Bronchial epithelial cell (primary cell): ENCODE measurements around the gene TMEM255B. TPM values are rescaled to one million over a fixed set of nuclear protein-coding genes. Genes with fewer than 3 reads are reported as not detected.
"Not testable (repeated sequence)": the region's sequence is repeated elsewhere in the genome, so short reads cannot be mapped to it uniquely, and the experiment has no call there.

Experiments used
- DNase-seq: peaks from one replicate; pipeline ENCODE4 v3.0.0-alpha.2; 2010; ENCODE audit warnings: low read depth
- FAIRE-seq: peaks from 2 replicates; lab custom pipeline; 2011; peaks lifted over from hg19 to GRCh38; lab: Jason Lieb, UNC
- H3K27me3 ChIP-seq: 2 replicates; pipeline ENCODE4 v1.5.1; 2011; ENCODE audit warnings: low read length; ENCODE audit not compliant: control insufficient read depth, insufficient read depth
- H3K36me3 ChIP-seq: 2 replicates; pipeline ENCODE4 v1.5.1; 2011; ENCODE audit warnings: low read length; ENCODE audit not compliant: control insufficient read depth, insufficient read depth
- H3K4me3 ChIP-seq: 2 replicates; pipeline ENCODE4 v1.5.1; 2011; ENCODE audit warnings: mild to moderate bottlenecking, low read depth, low read length, control low read depth
- total RNA-seq: library from RNA; depleted of rRNA; stranded (reverse); fragments of >200 nt; gene quantifications from 2 replicates; pipeline ENCODE4 v1.2.1, GENCODE V29; 2014
- TF ChIP-seq, protein P1 (sequence below): IDR thresholded peaks from 2 replicates; pipeline ENCODE4 v1.5.1; 2011; ENCODE audit warnings: mild to moderate bottlenecking, moderate library complexity, low read length, control low read depth, inconsistent platforms; ENCODE audit not compliant: insufficient read depth, severe bottlenecking

The TMEM255B gene
- total RNA-seq, 1 donor from 2014 or later = 5.3 TPM

- H3K27me3 ChIP-seq = no peaks in the 10 kb centered on the region
- TF ChIP-seq, protein P1, sequence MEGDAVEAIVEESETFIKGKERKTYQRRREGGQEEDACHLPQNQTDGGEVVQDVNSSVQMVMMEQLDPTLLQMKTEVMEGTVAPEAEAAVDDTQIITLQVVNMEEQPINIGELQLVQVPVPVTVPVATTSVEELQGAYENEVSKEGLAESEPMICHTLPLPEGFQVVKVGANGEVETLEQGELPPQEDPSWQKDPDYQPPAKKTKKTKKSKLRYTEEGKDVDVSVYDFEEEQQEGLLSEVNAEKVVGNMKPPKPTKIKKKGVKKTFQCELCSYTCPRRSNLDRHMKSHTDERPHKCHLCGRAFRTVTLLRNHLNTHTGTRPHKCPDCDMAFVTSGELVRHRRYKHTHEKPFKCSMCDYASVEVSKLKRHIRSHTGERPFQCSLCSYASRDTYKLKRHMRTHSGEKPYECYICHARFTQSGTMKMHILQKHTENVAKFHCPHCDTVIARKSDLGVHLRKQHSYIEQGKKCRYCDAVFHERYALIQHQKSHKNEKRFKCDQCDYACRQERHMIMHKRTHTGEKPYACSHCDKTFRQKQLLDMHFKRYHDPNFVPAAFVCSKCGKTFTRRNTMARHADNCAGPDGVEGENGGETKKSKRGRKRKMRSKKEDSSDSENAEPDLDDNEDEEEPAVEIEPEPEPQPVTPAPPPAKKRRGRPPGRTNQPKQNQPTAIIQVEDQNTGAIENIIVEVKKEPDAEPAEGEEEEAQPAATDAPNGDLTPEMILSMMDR = no peak
- no peak for DNase-seq
- no peak for FAIRE-seq
- H3K4me3 ChIP-seq = no peak overlapping the region
- H3K36me3 ChIP-seq = no peaks in the 10 kb centered on the region
These were observed 14.6 kb upstream of the TMEM255B start for GRCh38 chr13:113744197-113745000.

- no peak overlapping the region for H3K4me3 ChIP-seq
- no peak for DNase-seq
- no peaks in the 10 kb centered on the region for H3K27me3 ChIP-seq
- no peaks in the 10 kb centered on the region for H3K36me3 ChIP-seq
- TF ChIP-seq, protein P1 = no peak
- no peak for FAIRE-seq
These were observed 14.0 kb upstream of the TMEM255B start for GRCh38 chr13:113745059-113745458.

GRCh38 chr13:113745500-113746142, 13.4 kb upstream of the TMEM255B start:
- not testable (repeated sequence) for DNase-seq, FAIRE-seq, H3K27me3 ChIP-seq, H3K4me3 ChIP-seq, H3K36me3 ChIP-seq

DNA sequence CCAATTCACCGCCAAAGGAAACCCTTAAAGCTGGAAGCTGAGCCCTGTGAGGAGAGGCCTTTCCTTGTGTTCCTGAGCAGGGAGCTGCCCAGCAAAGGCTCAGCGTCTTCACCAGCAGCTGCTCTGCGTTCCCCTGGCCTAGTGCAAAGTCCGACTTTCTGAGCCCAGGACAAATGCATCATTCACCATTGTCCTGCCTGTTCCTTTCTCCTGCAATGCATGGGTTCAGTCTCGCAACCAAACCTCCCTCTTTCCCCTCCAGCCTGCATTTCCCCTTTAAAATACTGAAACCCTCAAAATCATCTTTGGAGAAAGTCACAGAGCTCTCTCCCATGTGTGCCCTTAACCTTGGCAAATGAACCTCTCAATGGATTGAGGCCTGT, 12.9 kb upstream of the TMEM255B start:
- Histone ChIP-seq H3K4me3 (no peak overlapping the region), H3K36me3 (no peaks in the 10 kb centered on the region), H3K27me3 (no peaks in the 10 kb centered on the region)
- FAIRE-seq = no peak
- TF ChIP-seq, protein P1 = no peak
- DNase-seq = no peak

DNA sequence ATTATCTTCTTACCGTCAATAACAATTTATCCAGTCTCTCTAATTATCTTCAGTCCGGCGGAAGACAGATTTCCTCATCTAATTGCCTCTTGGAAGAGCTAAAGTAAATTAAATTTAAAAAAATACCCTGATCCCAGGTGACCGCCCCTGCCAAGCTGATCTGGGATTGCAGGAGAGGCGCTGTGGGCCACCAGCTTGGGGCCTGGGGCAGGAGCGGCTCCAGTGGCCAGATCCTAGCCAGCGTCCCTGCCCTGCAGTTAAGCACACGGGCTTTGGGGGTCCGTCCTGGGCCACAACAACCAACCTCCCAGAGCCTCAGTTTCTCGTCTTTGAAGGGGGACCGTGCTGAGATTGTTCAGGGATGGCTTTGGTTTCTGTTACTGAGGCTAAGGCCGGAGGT, 12.4 kb upstream of the TMEM255B start:
- no peak overlapping the region for H3K4me3 ChIP-seq
- H3K36me3 ChIP-seq = no peaks in the 10 kb centered on the region
- no peaks in the 10 kb centered on the region for H3K27me3 ChIP-seq
- no peak for DNase-seq
- FAIRE-seq = no peak
- TF ChIP-seq, protein P1 = no peak

DNA sequence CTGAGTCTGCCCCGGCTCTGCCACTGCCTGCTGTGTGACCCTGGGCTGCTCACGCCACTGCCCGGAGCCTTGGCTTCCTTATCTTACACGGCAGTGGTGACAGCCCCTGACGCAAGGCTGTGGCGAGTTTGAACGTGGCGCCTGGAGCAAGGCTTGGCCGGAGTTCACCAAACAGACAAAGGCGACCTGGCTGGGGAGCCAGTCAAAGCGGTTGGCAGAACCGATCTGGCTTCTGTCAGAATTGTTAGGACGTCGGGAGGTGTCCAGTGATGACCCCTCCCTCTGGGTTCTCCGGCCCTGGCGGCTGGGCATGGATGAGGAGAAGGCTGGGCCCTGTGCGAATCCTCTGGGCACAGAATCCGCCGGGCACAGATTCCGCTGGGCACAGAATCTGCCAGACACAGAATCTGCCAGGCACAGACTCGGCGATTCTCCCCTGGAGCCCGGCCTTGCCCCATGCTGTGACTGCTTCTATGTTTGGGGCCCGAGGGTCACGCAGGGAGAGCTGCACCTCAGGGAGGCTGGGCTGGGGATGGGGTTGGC, 11.7 kb upstream of the TMEM255B start:
- Histone ChIP-seq H3K27me3 (no peaks in the 10 kb centered on the region), H3K36me3 (no peaks in the 10 kb centered on the region), H3K4me3 (no peak overlapping the region)
- no peak for FAIRE-seq
- no peak for DNase-seq
- TF ChIP-seq, protein P1 = no peak
